ENCODE data around the gene TBCEL.

DNA sequence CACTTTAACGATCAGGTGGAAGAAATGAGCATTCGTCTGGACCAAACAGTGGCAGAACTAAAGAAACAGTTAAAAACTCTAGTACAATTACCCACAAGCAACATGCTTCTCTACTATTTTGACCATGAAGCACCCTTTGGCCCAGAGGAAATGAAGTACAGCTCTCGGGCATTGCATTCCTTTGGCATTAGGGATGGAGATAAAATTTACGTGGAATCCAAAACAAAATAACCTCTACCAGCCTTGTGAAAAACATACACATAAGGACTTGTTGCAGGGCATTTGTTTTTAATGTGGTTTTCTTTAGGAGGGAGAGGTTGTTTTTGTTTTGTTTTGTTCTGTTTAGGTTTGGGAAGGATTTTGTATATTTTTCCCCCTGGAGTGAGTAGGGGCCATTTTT lies 63.0 kb downstream of the TBCEL start:
- TF ChIP-seq, protein P1, sequence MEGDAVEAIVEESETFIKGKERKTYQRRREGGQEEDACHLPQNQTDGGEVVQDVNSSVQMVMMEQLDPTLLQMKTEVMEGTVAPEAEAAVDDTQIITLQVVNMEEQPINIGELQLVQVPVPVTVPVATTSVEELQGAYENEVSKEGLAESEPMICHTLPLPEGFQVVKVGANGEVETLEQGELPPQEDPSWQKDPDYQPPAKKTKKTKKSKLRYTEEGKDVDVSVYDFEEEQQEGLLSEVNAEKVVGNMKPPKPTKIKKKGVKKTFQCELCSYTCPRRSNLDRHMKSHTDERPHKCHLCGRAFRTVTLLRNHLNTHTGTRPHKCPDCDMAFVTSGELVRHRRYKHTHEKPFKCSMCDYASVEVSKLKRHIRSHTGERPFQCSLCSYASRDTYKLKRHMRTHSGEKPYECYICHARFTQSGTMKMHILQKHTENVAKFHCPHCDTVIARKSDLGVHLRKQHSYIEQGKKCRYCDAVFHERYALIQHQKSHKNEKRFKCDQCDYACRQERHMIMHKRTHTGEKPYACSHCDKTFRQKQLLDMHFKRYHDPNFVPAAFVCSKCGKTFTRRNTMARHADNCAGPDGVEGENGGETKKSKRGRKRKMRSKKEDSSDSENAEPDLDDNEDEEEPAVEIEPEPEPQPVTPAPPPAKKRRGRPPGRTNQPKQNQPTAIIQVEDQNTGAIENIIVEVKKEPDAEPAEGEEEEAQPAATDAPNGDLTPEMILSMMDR (conservative IDR thresholded peaks at IDR 0.05 in 1 of 2, IDR thresholded peaks at IDR 0.05 in 1 of 2; ENCODE audit: extremely low read depth in 1 of 2, insufficient read depth in 1 of 2, low read depth in 1 of 2, low read length in 2 of 2), result no peak
- no peak for TF ChIP-seq EZH2 (IDR thresholded peaks at IDR 0.05; ENCODE audit: borderline replicate concordance, low read length)
